Right kidney (tissue), 9 donors: ENCODE results near the gene UBE3A.
"Not testable (repeated sequence)": the region's sequence is repeated elsewhere in the genome, so short reads cannot be mapped to it uniquely, and the experiment has no call there.

Source experiments
- DNase-seq: peaks from one replicate; pipeline ENCODE4 v3.0.0-alpha.2; 2016
- long read RNA-seq, 8 donors: transcript quantifications; one replicate each; lab custom pipeline, GENCODE V29; 2026

Gene UBE3A
- long read RNA-seq, donor 1, full-length matches to known transcripts: 4 of 12 reads
- long read RNA-seq, donor 1, partial matches to known transcripts: 8 of 12 reads
- long read RNA-seq, donor 1, other reads (novel, unspliced or antisense): 0 of 12 reads
- long read RNA-seq, donor 2, full-length matches to known transcripts: 5 of 5 reads
- long read RNA-seq, donor 2, partial matches to known transcripts: 0 of 5 reads
- long read RNA-seq, donor 2, other reads (novel, unspliced or antisense): 0 of 5 reads
- long read RNA-seq, donor 3, full-length matches to known transcripts: 4 of 4 reads
- long read RNA-seq, donor 3, partial matches to known transcripts: 0 of 4 reads
- long read RNA-seq, donor 3, other reads (novel, unspliced or antisense): 0 of 4 reads
- long read RNA-seq, donor 4, full-length matches to known transcripts: 6 of 6 reads
- long read RNA-seq, donor 4, partial matches to known transcripts: 0 of 6 reads
- long read RNA-seq, donor 4, other reads (novel, unspliced or antisense): 0 of 6 reads
- long read RNA-seq, donor 5, full-length matches to known transcripts: 5 of 10 reads
- long read RNA-seq, donor 5, partial matches to known transcripts: 5 of 10 reads
- long read RNA-seq, donor 5, other reads (novel, unspliced or antisense): 0 of 10 reads
- long read RNA-seq, donor 6, full-length matches to known transcripts: 4 of 9 reads
- long read RNA-seq, donor 6, partial matches to known transcripts: 5 of 9 reads
- long read RNA-seq, donor 6, other reads (novel, unspliced or antisense): 0 of 9 reads
- long read RNA-seq, donor 7: 0 reads
- long read RNA-seq, donor 8, full-length matches to known transcripts: 12 of 12 reads
- long read RNA-seq, donor 8, partial matches to known transcripts: 0 of 12 reads
- long read RNA-seq, donor 8, other reads (novel, unspliced or antisense): 0 of 12 reads

- peak; percentile 99 for DNase-seq
These were observed at the start of gene UBE3A for GRCh38 chr15:25438601-25439368. UBE3A (minus strand) TSS chr15:25439024; CDS start chr15:25409107, 29,917 bp downstream.

- DNase-seq: no peak
These were observed 48.5 kb upstream of the UBE3A start for GRCh38 chr15:25487226-25487884.

GRCh38 chr15:25486051-25486450 is 47.2 kb upstream of the UBE3A start:
- no peak for DNase-seq

GRCh38 chr15:25481208-25481859 is 42.5 kb upstream of the UBE3A start:
- peak; percentile 48 for DNase-seq

GRCh38 chr15:25478313-25478712 is 39.5 kb upstream of the UBE3A start:
- no peak for DNase-seq

- no peak for DNase-seq
These were observed 39.0 kb upstream of the UBE3A start for GRCh38 chr15:25477816-25478215.

GRCh38 chr15:25474251-25474650 is 35.4 kb upstream of the UBE3A start:
- no peak for DNase-seq

GRCh38 chr15:25470230-25470629 is 31.4 kb upstream of the UBE3A start:
- no peak for DNase-seq

GRCh38 chr15:25469377-25469776 is 30.6 kb upstream of the UBE3A start:
- DNase-seq: no peak

- no peak for DNase-seq
These were observed 29.8 kb upstream of the UBE3A start for GRCh38 chr15:25468611-25469010.

- DNase-seq: no peak
These were observed 27.0 kb upstream of the UBE3A start for GRCh38 chr15:25465835-25466234.

- no peak for DNase-seq
These were observed 26.0 kb upstream of the UBE3A start for GRCh38 chr15:25464784-25465183.

- DNase-seq: no peak
These were observed 25.6 kb upstream of the UBE3A start for GRCh38 chr15:25464383-25464782.

- DNase-seq: no peak
These were observed 17.4 kb upstream of the UBE3A start for GRCh38 chr15:25456196-25456595.

- DNase-seq: no peak
These were observed 16.4 kb upstream of the UBE3A start for GRCh38 chr15:25455226-25455625.

- DNase-seq: no peak
These were observed 15.9 kb upstream of the UBE3A start for GRCh38 chr15:25454771-25455170.

GRCh38 chr15:25453246-25453645 is 14.4 kb upstream of the UBE3A start:
- DNase-seq: not testable (repeated sequence)

- no peak for DNase-seq
These were observed 12.7 kb upstream of the UBE3A start for GRCh38 chr15:25451501-25451900.

- no peak for DNase-seq
These were observed 11.3 kb upstream of the UBE3A start for GRCh38 chr15:25450163-25450562.

- DNase-seq: no peak
These were observed 7.3 kb upstream of the UBE3A start for GRCh38 chr15:25446076-25446475.

GRCh38 chr15:25445412-25445811 is 6.6 kb upstream of the UBE3A start:
- no peak for DNase-seq
